HEK293 (cell line): ENCODE measurements around the gene IP6K3.

Experiments
- BCL6B ChIP-seq: fragments of 450-650 bp; formaldehyde crosslinking; IDR thresholded peaks from 2 replicates; pipeline ENCODE4 v1.5.1; 2017; ENCODE audit warnings: missing biosample characterization, missing genetic modification characterization
- PBX3 ChIP-seq: sonication (generic); formaldehyde crosslinking; IDR thresholded peaks from 2 replicates; pipeline ENCODE4 v1.8.1; 2022; ENCODE audit warnings: mild to moderate bottlenecking, moderate library complexity, missing genetic modification reagents
- SETDB1 ChIP-seq: IDR thresholded peaks from one replicate; pipeline ENCODE4 v1.6.1; 2017; ENCODE audit warnings: mild to moderate bottlenecking, low read length, moderate library complexity, mixed read lengths; ENCODE audit not compliant: insufficient read length

GRCh38 chr6:33673851-33674250 lies 72.9 kb downstream of the IP6K3 start:
- no peak for TF ChIP-seq SETDB1
- no peak for TF ChIP-seq PBX3
- no peak for TF ChIP-seq BCL6B (tag by site-specific recombination)
